Stimulated activated CD8-positive, alpha-beta memory T cell treated with anti-CD3 and anti-CD28 coated beads, Interleukin-2, amount 100 ng/mL, for 1 hour (primary cell): ENCODE data around the gene PDCL3.
A peak's percentile ranks its signal among the peaks of the same experiment; 100 is the strongest.

Source experiments
- DNase-seq, 2 donors: peaks; one replicate each; pipeline ENCODE4 v3.0.0-alpha.2; 2020; ENCODE audit warnings: low read depth in 2 of 2

The PDCL3 gene

DNA sequence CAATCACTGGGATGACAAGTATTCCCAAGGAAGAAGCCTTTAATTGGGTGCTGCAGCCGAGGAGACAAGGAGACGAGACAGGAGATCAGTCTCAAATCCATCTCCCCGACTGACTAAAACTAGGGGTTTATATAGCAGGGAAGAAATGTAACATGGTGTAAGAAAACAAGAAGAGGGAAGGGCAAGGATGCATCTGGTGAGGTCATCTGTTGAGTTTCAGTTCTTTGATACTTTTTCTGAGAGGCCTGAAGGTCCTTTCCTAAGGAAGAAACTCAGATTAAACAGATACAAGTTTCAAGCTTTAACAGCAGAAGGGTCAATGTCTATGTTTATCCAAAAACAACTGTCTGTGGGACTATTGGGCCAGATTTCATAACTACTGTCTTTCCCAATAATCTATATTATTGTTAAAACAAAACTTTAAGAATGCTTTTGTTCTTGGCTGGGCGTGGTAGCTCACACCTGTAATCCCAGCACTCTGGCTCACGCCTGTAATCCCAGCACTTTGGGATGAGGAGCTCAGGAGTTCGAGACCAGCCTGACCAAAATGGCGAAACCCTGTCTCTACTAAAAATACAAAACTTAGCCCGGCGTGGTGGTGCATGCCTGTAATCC, 2.5 kb upstream of the PDCL3 start:
- no peak for DNase-seq

DNA sequence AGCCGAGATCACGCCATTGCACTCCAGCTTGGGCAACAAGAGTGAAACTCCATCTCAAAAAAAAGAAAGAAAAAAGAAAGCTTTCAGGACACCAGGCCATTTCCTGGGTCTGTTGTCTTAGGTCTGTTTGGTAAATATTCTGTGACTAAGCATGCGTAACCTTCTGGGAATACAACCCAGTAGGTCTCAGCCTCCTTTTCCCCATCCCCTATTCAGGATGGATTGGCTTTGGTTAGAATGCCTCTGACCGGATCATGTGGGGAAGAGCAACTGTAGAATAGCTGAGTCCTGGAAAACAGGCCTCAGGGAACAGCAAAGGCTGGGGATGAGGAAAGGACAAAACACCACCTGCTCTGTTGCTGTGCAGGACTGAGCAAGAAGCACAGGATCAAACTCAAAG, 1.6 kb upstream of the PDCL3 start:
- no peak for DNase-seq

- DNase-seq = no peak
These were observed 834 bp downstream of the PDCL3 start for GRCh38 chr2:100563407-100564247.

DNA sequence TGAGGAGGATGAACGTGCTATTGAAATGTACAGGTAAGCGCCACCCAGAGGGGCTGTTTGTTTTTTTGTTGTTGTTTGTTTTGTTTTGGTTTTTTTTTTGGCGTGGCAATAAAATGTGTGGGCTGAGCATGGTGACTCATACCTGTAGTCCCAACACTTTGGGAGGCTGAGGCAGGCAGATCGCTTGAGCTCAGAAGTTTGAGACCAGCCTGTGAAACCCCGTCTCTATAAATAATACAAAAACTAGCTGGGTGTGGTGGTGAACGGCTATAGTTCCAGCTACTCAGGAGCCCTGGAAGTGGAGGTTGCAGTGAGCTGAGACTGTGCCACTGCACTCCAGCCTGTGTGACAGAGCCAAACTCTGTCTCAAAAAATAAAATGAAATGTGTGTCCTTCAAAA, 6.2 kb downstream of the PDCL3 start:
- DNase-seq = no peak

DNA sequence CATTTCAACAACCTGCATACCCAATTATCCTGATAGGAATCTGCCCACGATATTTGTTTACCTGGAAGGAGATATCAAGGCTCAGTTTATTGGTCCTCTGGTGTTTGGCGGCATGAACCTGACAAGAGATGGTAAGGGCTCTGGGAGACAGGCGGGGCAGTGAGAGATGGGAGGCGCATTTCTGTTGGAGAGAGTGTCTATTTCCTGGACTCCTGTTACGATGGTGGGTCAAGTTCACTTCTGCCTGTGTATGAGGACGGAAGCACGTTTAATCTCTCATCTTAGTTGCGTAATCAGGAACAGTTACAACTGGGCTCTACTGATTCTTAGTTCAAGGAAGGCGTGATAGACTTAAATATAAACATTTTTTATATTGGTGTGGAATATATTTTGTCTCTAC, 8.9 kb downstream of the PDCL3 start:
- DNase-seq = no peak

DNA sequence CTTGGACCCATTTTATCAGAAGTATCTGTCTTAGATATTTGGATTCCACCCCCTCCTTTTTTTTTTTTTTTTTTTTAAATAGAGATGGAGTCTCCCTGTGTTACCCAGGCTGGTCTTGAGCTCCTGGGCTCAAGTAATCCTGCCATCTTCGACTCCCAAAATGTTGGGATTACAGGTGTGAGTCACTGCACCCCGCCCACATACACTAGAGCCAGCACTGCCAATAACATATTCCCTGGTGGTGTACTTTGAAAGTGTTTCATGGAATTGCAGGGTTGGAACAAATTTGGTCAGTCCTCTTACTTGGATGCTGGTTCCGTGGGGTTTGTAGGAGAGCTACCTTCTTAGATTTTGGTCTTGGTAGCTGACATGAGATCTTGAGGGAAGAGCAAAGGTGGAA, 15.0 kb downstream of the PDCL3 start:
- DNase-seq = no peak

DNA sequence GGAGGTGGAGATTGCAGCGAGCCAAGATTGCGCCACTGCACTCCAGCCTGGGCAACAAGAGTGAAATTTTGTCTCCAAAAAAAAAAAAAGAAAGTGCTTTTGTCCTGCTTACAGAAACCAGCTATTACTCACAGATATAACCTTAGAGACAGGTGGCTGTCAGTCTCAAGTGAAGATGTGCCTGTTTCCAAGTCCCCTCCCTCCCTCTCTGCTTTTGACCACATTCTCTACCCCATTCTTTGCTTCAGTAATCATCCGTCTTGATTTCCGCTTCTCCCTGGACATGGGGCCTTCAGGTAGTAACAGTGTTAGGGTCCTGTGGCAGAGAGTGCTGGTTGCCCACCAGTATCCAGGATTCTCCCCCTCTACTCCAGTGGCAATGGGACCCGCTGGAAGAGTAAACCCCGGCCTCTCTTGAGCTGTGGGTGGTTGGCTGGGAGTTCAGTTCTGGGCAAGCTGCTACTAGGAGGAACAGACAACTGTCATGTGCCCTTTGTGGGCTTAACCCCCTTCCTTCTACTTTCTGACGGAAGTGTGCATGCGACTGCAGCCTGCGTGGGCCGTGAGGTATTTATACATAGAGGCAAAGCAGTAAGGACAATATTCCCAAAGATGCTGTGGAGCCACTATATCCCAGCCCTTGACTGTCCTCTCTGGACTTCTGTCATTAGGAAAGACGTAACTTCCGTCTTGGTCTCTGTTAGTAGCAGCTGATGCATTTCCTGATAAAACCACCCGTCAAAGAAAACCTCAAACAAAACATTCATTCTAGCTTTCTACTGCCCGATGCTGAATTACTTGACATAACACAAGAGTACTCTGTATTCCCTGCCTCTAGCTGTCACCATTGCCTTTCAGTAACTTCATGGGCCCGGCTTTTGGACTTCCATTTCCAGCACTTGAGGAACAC, 17.8 kb downstream of the PDCL3 start:
- DNase-seq = peak in 1 of 2 donors; percentile 19

- no peak for DNase-seq
These were observed 18.5 kb downstream of the PDCL3 start for GRCh38 chr2:100581277-100581612.

DNA sequence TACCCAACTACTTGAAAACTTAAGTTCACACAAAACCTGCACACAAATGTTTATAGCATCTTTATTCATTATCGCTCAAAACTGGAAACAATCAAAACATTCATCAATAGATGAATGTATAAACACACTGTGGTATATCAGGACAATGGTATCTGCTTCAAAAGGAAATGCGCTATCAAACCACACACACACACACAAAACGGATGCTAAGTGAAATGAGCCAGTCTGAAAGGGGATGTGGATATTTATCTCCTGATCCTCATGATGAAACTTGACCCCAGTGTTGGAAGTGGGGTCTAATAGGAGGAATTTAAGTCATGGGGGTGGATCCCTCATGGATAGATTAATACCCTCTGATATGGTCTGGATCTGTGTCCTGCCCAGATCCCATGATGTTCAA, 22.0 kb downstream of the PDCL3 start:
- DNase-seq = no peak

GRCh38 chr2:100588071-100588786, 25.4 kb downstream of the PDCL3 start:
- no peak for DNase-seq

DNA sequence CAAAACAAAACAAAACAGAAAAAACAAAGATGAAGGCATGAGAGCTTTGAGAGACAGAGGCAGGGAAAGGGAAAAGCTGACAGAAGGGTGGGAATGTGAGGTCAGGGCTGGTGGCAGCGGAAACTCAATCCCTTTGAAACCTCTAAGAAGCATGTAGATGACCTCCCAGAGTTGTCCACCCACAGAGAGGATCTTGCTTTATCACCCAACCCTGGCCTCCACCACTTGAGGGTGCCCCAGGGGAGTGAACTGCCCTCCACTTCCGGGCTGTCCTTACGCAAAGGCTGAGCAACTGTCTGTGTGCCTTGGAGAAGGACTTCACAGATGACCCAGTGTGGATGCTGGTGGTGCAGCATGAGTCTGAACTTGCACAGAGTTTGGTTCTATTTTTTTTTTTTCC, 26.7 kb downstream of the PDCL3 start:
- no peak for DNase-seq

- no peak for DNase-seq
These were observed 29.4 kb downstream of the PDCL3 start for GRCh38 chr2:100592226-100592625.

DNA sequence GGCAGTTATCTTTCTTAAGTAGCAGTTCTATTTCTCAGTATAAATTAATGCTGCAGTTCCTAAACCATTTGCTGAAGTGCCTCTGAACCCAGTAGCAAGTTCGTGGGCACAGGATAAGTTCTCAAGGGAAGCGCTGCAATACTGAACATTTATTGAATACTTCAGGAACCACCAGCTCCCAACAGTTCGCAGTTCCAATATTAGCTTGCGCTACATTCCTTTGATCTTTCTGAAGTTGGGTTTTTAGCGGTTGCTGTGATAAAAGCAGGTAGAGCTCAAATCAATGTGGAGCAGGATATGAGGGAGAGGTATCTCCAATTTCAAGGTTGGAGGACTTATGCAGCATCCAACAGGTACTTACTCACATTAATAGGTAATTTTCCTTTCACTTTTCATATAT, 33.7 kb downstream of the PDCL3 start:
- no peak for DNase-seq

GRCh38 chr2:100599566-100599965, 36.8 kb downstream of the PDCL3 start:
- no peak for DNase-seq

- no peak for DNase-seq
These were observed 38.9 kb downstream of the PDCL3 start for GRCh38 chr2:100601661-100602060.

GRCh38 chr2:100603414-100603813, 40.6 kb downstream of the PDCL3 start:
- no peak for DNase-seq

DNA sequence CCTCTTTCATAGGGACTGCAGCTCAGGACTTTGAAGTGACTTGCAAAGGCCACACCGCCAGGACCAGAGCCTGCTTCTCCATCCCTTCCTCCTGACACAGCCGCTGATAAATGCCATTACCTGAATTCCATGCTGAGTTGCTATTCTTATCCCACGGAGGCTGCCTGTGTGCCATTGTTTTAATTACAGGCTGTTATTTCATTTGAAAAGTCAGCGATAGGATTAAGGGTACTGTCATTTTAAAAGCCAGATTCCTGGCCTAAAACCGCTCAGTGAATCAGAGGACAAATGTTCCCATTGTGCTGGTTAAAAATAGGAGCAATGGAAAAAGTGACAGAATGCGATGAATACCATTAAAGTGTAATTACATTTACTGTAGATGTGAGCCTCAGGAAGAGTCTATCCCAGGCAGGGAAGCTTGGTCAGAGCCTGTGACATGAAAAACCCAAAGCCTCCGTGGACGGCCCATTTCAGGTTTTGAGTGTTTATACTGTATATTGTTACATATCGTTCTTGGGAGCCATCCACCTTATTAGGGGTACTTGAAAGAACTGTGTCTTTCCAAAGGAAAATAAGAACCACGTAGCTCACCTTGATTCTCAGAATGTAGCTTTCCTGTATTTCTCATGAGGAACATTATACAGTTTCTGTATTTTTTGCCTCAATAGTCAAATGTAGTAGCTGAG, 41.3 kb downstream of the PDCL3 start:
- DNase-seq = no peak

DNA sequence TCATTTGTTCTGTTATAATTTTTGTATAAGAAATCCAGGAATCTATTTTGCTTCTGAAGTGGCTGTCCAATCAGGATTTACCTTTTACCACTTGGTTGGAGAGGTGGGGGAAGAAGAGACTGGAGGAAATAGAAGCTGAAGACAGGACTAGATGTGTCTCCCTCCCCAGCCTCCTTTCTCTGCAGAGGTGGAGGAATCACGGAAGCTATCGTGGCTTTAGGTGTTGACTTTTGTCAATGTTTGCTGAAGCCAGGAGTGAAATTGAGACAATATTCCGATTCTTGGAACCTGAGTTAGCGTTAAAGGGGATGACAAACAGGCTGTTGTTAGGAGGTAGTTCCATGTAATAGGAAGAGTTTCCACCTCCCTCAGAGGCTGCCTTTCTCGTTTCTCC, 43.5 kb downstream of the PDCL3 start:
- DNase-seq = no peak

- no peak for DNase-seq
These were observed 44.0 kb downstream of the PDCL3 start for GRCh38 chr2:100606726-100607343.

- DNase-seq = peak; percentile 59 to 64
These were observed 47.6 kb downstream of the PDCL3 start for GRCh38 chr2:100610381-100610831.
